Muscle of arm (tissue), 14 donors: ENCODE results near the gene SLC48A1. TPM values are rescaled to one million over a fixed set of nuclear protein-coding genes. Genes with fewer than 3 reads are reported as not detected.

ENCODE experiments used
- DNase-seq: peaks from one replicate; pipeline ENCODE4 v3.0.0-alpha.2; 2013
- long read RNA-seq, 11 donors: transcript quantifications; one replicate each; lab custom pipeline, GENCODE V29; 2026
- polyA plus RNA-seq, 12 donors: library from polyadenylated mRNA; unstranded; fragments of 120-200 nt; gene quantifications; one replicate each; pipeline ENCODE4 v1.2.1, GENCODE V29; 2013; ENCODE audit not compliant: insufficient read length in 12 of 12

SLC48A1 gene
- 10 to 100 TPM in 8 of 12 donors, 1 to 10 TPM in 3, not detected in 1; 8.1 to 46.8 (median 11.5) TPM for polyA plus RNA-seq
- long read RNA-seq, donor 1, partial matches to known transcripts, result 0 of 4 reads
- long read RNA-seq, donor 1, other reads (novel, unspliced or antisense), result 0 of 4 reads
- long read RNA-seq, donor 2, transcript SLC48A1-201 (3 exons, 3,010 nt), result major isoform, 5 of 5 reads
- long read RNA-seq, donor 2, partial matches to known transcripts, result 0 of 5 reads
- long read RNA-seq, donor 2, other reads (novel, unspliced or antisense), result 0 of 5 reads
- long read RNA-seq, donor 3, partial matches to known transcripts, result 0 of 3 reads
- long read RNA-seq, donor 3, other reads (novel, unspliced or antisense), result 0 of 3 reads
- long read RNA-seq, donor 4, partial matches to known transcripts, result 9 of 10 reads
- long read RNA-seq, donor 4, other reads (novel, unspliced or antisense), result 0 of 10 reads
- long read RNA-seq, donor 5, result 0 reads
- long read RNA-seq, donor 6, transcript SLC48A1-201 (3 exons, 3,010 nt), result major isoform, 5 of 39 reads
- long read RNA-seq, donor 6, partial matches to known transcripts, result 34 of 39 reads
- long read RNA-seq, donor 6, other reads (novel, unspliced or antisense), result 0 of 39 reads
- long read RNA-seq, donor 7, partial matches to known transcripts, result 0 of 2 reads
- long read RNA-seq, donor 7, other reads (novel, unspliced or antisense), result 0 of 2 reads
- long read RNA-seq, donor 8, partial matches to known transcripts, result 0 of 3 reads
- long read RNA-seq, donor 8, other reads (novel, unspliced or antisense), result 0 of 3 reads
- long read RNA-seq, donor 9, transcript SLC48A1-201 (3 exons, 3,010 nt), result major isoform, 5 of 5 reads
- long read RNA-seq, donor 9, partial matches to known transcripts, result 0 of 5 reads
- long read RNA-seq, donor 9, other reads (novel, unspliced or antisense), result 0 of 5 reads
- long read RNA-seq, donor 10, transcript SLC48A1-201 (3 exons, 3,010 nt), result major isoform, 5 of 5 reads
- long read RNA-seq, donor 10, partial matches to known transcripts, result 0 of 5 reads
- long read RNA-seq, donor 10, other reads (novel, unspliced or antisense), result 0 of 5 reads
- long read RNA-seq, donor 11, partial matches to known transcripts, result 0 of 4 reads
- long read RNA-seq, donor 11, other reads (novel, unspliced or antisense), result 0 of 4 reads

DNA sequence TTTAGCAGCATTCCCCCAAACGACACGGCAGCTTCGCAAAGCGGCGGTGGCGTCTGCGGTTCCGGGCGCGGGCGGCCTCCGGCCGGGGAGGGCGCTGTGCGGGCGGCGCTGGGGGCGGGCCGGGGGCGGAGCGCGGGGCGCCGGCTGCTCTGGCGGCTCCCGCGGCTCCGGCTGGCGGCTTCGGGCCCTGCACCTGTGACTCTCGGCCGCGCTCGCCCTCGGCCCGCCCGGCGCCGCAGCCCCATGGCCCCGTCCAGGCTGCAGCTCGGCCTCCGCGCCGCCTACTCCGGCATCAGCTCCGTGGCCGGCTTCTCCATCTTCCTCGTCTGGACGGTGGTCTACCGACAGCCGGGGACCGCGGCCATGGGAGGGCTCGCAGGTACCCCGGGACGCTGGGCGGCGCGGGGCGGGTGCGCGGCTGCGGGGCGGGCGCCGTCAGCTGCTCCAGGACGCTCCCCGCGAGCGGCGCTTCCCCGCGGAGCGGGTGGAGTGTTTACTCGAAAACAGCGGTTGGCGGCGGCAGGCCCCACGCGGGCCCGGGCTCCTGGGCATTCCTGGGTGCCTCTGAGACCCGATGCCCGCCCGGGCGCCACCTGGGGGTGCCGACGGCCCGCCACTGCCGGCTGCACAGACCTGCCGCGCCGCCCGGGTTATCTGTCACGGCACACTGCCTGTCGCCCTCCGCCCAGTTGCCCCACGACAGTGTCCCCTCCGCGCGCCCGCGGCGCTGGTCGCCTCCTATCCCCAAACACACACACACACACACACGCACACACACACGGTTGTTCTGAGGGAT is at the start of gene SLC48A1:
Gene SLC48A1, plus strand, starts transcription at position 177 of the 796 bp plus-strand sequence. Its CDS starts 67 bp downstream, at position 244.
- DNase-seq, result peak; percentile 49

DNA sequence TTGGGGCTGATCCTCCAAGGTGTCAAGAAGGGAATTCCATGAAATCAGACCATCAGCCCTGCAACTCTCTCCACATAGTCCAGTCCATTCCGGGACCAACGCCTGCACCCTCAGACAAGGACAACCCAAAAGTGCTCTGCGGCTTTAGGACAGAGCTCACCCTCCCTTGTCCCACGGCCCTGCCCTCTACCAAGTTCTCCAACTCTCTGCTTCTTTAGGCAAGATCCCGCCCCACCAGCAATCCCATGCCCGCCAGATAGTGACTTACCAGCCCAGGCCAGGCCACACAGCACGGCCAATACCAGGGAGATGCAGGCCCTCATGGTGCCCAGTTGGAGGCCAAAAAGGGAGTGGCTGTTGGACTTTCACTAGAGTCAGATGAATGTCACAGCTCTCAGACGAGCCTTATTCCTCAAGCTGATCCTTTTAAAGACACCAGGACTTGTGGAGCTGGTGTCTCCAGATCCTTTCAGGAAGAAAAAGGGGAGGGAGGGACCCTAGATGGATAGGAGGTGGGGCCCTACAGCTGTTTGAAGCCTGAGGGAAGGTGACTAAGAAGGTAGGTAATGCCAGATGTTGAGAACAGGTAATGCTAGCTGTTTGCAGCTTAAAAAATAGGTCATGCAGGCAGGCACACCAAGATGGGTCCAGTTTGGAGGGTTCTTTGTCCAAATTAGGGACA is 47.8 kb upstream of the SLC48A1 start, which contains the start of gene ENDOU:
Gene ENDOU, minus strand, starts transcription at position 400 of the 682 bp plus-strand sequence. Its CDS starts 77 bp downstream, at position 323.
- DNase-seq, result no peak

DNA sequence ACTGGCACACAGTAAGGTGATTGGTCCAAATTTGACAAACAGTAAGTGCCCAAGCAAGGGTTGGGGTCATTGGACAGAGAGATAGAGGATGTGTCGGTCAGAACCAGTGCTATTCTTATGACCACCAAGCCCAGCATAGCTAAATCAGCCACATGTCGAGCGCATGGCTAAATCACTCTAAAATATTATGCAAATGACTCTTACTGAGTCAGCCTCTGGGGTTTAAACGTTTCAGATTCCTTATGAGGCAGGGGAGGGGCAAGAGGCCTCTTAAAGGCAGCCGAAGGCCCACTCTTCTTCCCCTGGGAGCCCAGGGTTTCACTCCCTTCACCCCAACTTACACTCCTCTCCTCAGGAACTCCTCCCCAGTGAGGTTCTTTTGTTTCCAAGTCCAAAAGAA is 47.1 kb upstream of the SLC48A1 start:
- no peak for DNase-seq

DNA sequence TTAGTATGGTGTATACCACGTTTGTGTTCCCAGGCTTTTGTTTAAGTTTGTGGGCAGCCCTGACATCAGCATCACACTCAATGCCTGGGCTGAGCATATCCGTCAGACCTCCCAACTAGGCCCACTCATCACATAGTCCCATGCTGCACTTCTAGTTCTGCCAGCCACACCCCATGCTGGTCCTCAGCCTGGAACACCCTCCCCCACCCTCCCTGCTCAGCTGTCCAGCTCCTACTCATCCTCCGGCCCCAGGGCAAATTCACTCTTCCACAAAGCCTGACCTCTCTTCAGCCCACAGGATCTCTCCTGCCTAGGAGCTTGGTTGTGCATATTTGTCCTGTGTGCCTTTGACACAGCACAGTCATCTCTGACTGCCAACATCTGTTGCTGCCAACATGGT is 43.8 kb upstream of the SLC48A1 start:
- DNase-seq, result no peak

DNA sequence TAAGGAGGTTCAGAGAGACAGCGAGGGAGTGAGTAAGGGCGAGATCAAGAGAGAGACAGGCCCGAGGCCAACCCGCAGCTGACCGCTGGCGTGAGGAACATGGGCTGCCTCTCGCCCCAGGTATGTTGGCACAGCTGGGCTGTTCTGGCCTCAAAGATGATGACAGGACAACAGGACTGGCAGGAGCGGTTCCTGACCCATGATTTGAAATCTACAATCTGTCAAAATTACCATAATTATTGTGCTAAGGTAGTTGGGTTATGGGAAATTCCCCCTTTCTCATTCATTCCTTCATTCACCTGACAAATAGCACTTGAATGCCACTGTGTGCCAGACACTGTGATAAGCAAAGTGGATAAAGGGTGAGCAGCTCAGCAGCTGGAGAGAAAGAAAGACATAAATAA is 42.7 kb upstream of the SLC48A1 start:
- no peak for DNase-seq

DNA sequence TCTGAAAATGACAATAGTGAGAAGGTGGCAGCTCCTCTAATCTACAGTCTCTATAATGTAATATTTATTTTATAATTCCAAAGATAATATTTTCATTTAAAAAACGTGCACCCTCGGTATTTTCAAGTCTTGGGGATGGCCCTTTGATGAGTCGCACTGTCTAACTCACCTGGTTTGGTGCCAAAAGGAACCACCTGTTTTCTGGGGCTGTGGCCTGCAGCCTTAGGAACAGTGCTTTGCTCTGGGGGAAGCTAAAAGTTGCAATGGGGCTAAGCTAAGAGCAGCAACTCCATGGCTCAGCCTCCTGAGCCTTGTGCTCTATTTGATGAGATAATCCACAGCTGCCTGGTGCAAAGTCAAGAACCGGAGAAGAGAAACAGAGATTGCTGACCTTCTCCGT is 41.3 kb upstream of the SLC48A1 start:
- DNase-seq, result no peak

DNA sequence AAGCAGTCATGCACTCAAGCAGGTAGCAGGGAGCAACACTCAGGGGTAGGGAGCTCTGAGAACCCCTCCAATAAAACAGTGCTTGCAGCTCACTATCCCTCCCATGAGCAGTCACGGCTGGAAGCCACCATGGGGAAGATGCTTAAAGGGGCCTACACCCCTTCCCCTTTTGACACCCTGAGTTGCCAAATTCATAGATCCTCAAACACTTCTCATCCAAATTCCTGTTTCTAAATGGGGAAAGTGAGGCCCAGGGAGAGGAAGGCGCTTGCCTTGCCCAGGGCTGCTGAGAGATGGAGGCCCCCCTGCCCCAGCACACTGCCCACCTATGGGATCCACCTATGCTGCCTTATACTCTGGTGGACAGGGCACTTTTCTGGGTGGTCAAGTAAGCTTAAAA is 40.5 kb upstream of the SLC48A1 start:
- DNase-seq, result no peak

DNA sequence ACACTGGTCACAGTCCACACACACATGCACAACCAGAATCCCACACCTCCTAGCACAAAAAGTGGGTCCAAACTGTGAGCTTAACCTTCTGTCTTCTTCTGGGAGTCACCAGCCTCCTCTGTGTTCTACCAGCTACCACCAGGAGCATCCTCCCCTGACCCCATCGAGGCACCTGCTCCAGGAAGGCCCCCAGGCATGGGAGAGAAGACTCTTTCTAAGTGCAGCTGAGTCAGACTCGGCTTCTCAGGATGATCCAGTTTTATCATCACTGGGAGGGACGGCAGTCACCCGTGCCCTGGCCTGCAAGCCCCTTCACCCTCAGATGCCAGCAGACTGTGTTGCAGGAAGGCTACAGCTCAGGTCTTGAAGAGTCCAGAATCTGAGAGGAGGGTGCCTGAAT is 39.9 kb upstream of the SLC48A1 start:
- DNase-seq, result no peak

DNA sequence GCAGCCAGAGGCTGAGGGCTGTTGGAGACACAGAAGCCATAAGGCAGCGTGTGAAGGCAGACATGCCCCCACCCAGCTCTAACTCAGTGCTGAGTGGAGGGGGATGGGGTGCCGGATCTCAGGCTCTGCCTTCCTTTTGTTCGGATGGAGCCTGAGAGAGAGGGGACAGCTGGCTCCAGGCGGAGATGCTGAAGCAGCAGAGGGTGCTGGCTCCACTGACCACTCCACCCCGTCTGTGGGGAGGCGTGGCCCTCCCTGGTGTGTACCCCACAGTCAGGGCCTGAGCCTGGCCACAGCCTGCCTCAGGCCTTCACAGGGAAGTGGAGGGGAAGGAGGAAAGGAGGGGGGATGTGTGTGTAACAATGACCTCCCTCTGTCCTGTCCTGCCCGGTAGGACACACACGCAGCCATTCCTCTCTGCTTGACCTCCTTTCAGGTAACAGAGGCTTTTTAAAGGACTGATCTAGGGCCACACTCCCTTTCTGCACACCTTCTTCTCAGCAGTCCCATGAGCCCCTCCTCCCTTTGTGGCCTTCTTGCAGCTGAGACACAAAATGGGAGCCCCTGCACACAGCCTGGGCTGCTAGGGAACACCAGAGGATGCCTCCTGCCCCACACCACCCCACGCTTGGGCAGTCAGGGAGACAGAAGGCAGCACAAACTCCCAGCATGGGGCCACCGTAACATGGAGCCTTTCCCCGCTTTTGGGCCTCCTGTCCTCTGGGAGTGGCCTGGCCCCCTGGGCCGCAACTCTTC is 38.1 kb upstream of the SLC48A1 start:
- no peak for DNase-seq

DNA sequence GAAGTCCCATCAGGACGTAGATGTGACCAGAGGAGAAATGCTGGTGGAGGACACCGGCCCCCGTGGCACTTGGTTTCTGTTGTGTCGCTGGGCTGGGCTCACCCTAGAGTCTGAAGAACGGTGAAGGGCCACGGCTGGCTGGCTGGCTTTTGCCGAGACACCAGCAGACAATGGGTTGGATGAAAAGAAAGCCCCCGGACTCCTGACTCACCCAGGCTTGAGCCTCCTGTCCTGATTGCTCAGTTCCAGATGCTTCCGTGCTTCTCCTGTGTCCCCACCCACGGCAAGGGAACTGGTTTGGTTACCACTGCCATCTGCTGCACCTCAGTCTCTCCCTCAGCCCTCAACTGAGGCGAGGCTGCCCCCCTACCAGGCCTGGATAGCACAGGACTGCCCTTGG is 37.4 kb upstream of the SLC48A1 start:
- no peak for DNase-seq

DNA sequence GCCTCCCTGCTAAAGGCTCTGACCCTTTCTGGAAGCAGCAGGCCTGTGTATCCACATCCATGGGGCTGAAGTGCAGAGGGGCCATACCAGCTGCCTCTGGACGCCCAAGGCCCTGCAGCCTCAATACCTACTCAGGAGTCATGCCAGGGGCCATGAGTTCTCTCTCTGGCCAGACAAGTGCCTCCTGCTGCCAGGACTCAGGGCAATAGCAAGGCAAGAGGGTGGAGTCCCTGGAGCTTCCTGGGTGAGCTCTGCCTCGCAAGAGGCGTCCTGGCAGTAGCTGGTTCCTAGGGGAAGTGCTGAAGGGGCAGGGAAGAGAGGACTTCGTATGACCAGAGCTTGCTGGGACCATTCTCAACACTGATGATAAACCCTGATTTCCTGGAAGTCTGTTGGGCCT is 36.8 kb upstream of the SLC48A1 start:
- DNase-seq, result no peak

DNA sequence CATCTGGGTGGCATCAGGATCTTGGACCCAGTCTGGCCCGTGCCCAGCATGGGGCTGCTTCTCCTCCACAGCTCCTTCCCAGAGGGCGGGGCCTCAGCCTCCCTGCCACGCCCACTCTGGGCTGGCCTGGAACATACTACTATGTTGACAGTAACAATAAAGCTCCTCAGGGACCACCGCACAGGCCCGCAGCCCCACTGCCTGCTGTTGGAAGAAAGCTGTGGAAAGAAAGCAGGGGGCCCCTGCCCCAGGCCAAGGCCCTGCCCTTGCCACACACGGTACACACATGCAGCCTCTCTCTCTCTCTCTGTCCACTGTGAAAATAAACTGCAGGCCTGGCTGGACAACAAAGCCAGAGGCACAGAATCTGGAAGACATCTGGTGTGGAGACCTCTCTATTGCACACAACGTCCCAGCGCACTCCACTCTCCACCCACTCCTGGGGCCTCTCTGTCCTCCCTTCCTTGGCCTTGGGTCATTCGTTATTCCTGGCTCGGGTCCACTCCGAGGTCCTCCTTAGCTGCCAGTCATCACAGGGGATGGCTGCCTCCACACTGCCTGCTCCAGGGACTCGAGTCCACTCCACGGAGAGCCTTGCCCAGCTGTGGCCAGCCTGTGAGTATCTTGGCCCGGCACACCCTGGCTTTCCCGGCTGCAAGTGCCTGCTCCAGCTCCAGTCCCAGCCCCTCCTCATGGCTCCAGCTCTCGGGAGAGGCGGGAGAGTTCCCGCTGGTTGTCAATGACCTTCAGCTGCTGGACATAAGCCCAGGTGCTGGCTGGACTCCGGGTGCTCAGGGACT is 36.0 kb upstream of the SLC48A1 start:
- DNase-seq, result peak; percentile 54

DNA sequence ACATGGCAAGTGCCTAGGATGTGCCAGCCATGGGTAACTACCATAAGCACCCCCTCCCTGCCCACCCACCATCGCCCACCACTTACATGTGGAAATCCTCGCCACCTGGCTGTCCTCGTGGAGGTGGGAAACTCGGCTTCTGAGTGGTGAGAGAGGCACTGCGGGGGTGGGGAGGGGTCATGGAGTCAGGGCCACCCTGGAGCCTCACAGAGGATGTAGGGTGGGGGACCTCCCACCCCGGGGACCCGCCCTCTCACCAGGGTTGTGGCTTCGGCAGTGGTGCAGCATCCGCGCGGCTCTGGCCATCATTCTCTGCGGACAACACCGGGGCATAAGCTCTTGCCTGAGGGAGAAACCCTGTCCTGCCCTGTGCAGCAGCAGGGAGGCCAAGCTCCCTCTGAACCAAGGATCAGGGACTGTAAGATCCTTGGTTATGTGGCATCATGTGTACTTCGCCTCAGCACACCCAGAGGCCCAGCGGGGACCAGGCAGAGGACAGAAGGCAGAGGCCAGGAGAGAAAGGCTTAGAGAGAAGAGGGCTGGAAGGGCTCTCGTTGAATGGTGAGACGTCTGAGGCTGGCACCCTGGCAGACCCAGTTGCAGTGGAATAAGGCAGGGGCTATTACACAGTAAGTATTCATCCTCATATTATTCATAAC is 35.0 kb upstream of the SLC48A1 start:
- DNase-seq, result no peak

DNA sequence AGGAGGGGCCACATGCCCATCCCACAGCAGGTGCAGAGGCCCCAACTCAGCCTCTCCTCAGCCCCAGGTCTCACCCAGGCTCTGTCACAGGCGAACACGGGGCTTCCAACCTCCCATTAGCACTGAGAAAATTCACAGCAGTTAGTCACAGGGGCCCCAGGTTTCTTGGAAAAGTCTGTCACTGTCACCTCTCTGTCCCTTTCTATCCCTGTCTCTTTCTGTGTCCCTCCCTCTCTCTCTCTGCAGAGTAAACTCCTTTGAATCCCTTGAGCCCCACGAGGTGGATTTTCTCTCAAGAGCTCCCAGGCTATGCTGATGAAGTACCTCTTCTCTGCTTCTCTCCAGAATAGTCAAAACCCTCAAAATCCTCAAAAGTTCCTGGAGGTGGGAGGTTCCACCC is 33.7 kb upstream of the SLC48A1 start:
- no peak for DNase-seq

DNA sequence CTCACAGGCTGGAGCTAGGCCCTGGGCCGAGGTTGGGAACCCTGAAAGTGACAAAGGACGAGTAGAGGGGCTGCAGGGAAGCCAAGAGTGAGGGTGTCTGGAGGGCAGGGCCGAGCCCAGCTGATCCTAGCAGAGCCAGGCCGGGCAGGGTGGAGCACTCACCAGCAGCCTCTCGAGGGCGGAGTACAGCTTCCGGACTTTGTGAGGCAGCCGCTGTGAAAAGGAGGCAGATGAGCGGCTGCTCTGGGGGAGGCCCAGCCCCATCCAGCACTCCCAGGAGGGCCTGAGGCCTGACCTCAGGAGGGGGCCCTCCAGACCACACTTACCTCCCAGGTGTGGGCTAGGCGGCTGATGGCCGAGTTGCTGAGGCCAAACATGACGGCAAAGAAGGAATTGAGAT is 33.1 kb upstream of the SLC48A1 start:
- DNase-seq, result no peak

DNA sequence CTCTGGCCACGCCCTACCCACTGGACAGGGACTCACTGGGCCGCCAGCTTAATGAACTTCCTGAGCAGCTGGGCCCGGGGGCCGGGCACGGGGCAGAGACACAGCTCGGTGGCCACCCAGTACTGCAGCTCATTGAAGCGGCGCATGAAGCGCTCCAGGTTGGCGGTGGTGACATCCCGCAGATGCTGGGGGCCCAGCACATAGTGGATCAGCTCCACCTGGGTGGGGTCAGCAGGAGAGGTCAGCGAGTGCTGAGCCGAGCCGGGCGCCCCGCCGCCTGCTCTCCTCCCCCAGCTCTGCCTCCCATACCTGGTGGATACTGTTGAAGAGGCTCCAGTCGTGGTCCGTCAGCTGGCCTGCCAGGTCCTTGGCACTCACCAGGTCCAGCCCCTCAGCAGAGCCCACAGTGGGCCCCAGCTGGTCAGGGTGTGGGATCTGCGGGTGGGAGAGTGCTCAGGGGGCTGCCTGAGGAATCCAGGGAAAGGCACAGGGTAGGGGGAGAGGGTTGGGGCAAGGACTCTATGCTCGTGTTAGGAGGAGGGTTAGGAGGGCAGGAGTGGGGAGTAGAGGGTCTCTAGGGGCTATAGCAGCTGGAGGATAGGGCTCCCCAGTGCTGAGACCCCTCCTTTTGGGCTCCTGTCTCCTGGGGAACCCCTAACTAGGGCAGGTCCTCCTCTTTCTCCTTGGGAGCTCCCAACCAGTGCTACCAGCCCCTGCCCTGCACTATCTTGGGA is 32.3 kb upstream of the SLC48A1 start:
- DNase-seq, result no peak

DNA sequence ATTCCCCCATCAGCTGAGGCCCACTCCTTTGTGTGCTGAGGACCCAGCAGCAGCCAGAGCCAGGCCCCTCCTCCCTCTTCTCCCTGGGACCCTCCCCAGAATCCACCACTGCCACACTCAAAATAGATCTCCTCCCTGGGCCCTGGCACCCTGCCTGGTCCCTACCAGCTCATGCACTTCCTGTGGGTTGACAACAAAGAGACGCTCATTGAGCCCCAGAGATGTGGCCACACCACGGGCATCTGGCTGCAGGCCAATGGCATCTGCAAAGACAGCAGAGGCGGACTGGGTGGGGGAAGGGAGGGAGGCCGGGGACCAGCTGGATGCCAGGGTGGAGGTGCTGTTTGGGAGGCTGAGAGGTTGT is 31.7 kb upstream of the SLC48A1 start:
- DNase-seq, result peak; percentile 46
